ENCODE results near the gene CALCOCO1. TPM values are rescaled to one million over a fixed set of nuclear protein-coding genes. Genes with fewer than 3 reads are reported as not detected.
"Not testable (repeated sequence)": the region's sequence is repeated elsewhere in the genome, so short reads cannot be mapped to it uniquely, and the experiment has no call there.

The CALCOCO1 gene
- total RNA-seq, 5 donors from 2014 or later (not counting 1 experiment from before 2014, with no cell fraction given) = 118 to 162 (median 153) TPM

DNA sequence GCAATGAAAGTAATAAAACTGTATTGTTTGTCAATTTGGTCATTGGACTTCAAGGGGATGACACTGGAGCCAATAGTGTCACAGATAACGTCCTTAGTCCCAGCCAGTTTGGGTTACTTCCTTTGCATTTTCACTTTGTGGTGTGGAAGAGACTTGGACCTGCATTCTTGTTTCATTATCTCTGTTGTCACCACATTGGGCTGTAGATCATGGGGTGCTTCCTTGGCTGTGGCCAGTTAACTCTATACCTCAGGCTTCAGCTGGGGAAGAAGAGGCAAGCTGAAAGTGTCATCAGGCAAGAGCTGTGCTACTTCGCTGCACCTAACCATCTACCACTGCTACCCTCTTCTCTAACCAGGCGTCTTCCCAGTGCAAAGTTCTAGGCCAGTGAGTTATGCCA is 39.6 kb upstream of the CALCOCO1 start:
- no peaks in the 10 kb centered on the region for H3K9me3 Mint-ChIP-seq
- no CpG with 5 or more reads among the region's 3 CpGs for WGBS (ENCODE audit: insufficient coverage)
- no peaks in the 10 kb centered on the region for H3K36me3 Mint-ChIP-seq
- no peak for ATAC-seq (replicated peaks in 1 of 4)
- H3K4me1 Mint-ChIP-seq = no peaks in the 10 kb centered on the region
- H3K27me3 Mint-ChIP-seq = peaks cover 57 to 60% of the 10 kb centered on the region in 2 donors
- no peak overlapping the region for H3K4me3 ChIP-seq (ENCODE audit: control insufficient read depth in 1 of 2, extremely low read depth in 1 of 2, low read length in 1 of 2)
- no peaks in the 10 kb centered on the region for H3K4me1 ChIP-seq (ENCODE audit: control insufficient read depth in 1 of 2, extremely low read depth in 1 of 2, insufficient read depth in 2 of 2, low read length in 2 of 2)
- H3K27ac ChIP-seq (ENCODE audit: low read length) = no peak overlapping the region
- H3K27me3 ChIP-seq (replicated peaks in 1 of 2; ENCODE audit: control insufficient read depth in 2 of 2, extremely low read depth in 1 of 2, insufficient read depth in 2 of 2, low read length in 1 of 2) = peaks cover 15 to 31% of the 10 kb centered on the region in 2 experiments
- H3K27ac Mint-ChIP-seq = no peak overlapping the region
- no peak overlapping the region for H3K4me3 Mint-ChIP-seq
- H3K9me3 ChIP-seq = no peaks in the 10 kb centered on the region
- ChIA-PET CTCF (no interaction called here), POLR2A (no interaction called here)
- H3K36me3 ChIP-seq (ENCODE audit: control insufficient read depth in 2 of 2, extremely low read depth in 1 of 2, insufficient read depth in 1 of 2, low read length in 1 of 2) = no peaks in the 10 kb centered on the region
- no peak for DNase-seq

GRCh38 chr12:53765891-53766290 is 38.6 kb upstream of the CALCOCO1 start:
- peaks cover 58 to 60% of the 10 kb centered on the region in 2 donors for H3K27me3 Mint-ChIP-seq

DNA sequence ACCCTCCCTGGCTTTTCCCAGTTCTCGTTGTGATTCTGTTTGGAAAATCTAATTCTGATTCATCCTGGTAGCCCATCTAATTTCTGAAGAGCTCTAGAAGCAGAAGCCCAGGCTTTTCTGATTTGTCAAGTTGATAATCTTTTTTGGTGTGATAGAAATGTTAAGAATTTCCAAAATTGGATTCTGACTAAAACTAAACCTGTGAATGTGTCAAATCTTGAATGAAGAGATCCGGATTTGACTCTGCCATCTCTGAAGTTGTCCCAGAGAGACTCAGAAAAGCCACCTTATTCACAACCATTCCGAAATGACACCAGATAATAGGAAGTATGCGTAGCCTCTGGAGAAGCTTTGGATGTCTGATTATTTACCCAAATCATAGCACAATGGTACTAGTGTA is 37.4 kb upstream of the CALCOCO1 start:
- WGBS (ENCODE audit: insufficient coverage) = no CpG with 5 or more reads among the region's 4 CpGs
- H3K27me3 ChIP-seq (replicated peaks in 1 of 2; ENCODE audit: control insufficient read depth in 2 of 2, extremely low read depth in 1 of 2, insufficient read depth in 2 of 2, low read length in 1 of 2) = peaks cover 29 to 36% of the 10 kb centered on the region in 2 experiments
- H3K27ac ChIP-seq (ENCODE audit: low read length) = no peak overlapping the region
- H3K9me3 Mint-ChIP-seq = no peaks in the 10 kb centered on the region
- peaks cover 68 to 69% of the 10 kb centered on the region in 2 donors for H3K27me3 Mint-ChIP-seq
- DNase-seq (no peak), ATAC-seq (replicated peaks in 1 of 4) (no peak)
- H3K4me3 Mint-ChIP-seq = no peak overlapping the region
- no peaks in the 10 kb centered on the region for H3K9me3 ChIP-seq
- no peaks in the 10 kb centered on the region for H3K4me1 ChIP-seq (ENCODE audit: control insufficient read depth in 1 of 2, extremely low read depth in 1 of 2, insufficient read depth in 2 of 2, low read length in 2 of 2)
- H3K36me3 Mint-ChIP-seq = no peaks in the 10 kb centered on the region
- H3K4me3 ChIP-seq (ENCODE audit: control insufficient read depth in 1 of 2, extremely low read depth in 1 of 2, low read length in 1 of 2) = no peak overlapping the region
- no peaks in the 10 kb centered on the region for H3K4me1 Mint-ChIP-seq
- no peak overlapping the region for H3K27ac Mint-ChIP-seq
- POLR2A ChIA-PET = no interaction called here
- H3K36me3 ChIP-seq (ENCODE audit: control insufficient read depth in 2 of 2, extremely low read depth in 1 of 2, insufficient read depth in 1 of 2, low read length in 1 of 2) = no peaks in the 10 kb centered on the region
- CTCF ChIA-PET = interaction anchor here in 1 of 2 donors (0.6 to 0.9 kb wide), 2 partner anchors 7 to 64 kb away, joined by 3 read pairs; no protein-coding TSS in a partner anchor

More at GRCh38 chr12:53765891-53766290, 38.6 kb upstream of the CALCOCO1 start:
- Mint-ChIP-seq H3K36me3 (no peaks in the 10 kb centered on the region), H3K4me1 (no peaks in the 10 kb centered on the region), H3K9me3 (no peaks in the 10 kb centered on the region), H3K27ac (no peak overlapping the region), H3K4me3 (no peak overlapping the region)
- H3K27ac ChIP-seq (ENCODE audit: low read length) = no peak overlapping the region
- no peaks in the 10 kb centered on the region for H3K36me3 ChIP-seq (ENCODE audit: control insufficient read depth in 2 of 2, extremely low read depth in 1 of 2, insufficient read depth in 1 of 2, low read length in 1 of 2)
- 100% methylated on average over 1 of the region's 2 CpGs for WGBS (ENCODE audit: insufficient coverage)
- ChIA-PET CTCF (interaction anchor here in 1 of 2 donors (0.9 kb wide), 1 partner anchor 65 kb away, joined by 3 read pairs; no protein-coding TSS in a partner anchor), POLR2A (interaction anchor here in 1 of 2 donors (0.6 kb wide), 1 partner anchor 904 kb away, joined by 3 read pairs; no protein-coding TSS in a partner anchor)
- H3K9me3 ChIP-seq = no peaks in the 10 kb centered on the region
- H3K27me3 ChIP-seq (replicated peaks in 1 of 2; ENCODE audit: control insufficient read depth in 2 of 2, extremely low read depth in 1 of 2, insufficient read depth in 2 of 2, low read length in 1 of 2) = peaks cover 20 to 34% of the 10 kb centered on the region in 2 experiments
- H3K4me1 ChIP-seq (ENCODE audit: control insufficient read depth in 1 of 2, extremely low read depth in 1 of 2, insufficient read depth in 2 of 2, low read length in 2 of 2) = no peaks in the 10 kb centered on the region
- no peak overlapping the region for H3K4me3 ChIP-seq (ENCODE audit: control insufficient read depth in 1 of 2, extremely low read depth in 1 of 2, low read length in 1 of 2)
- DNase-seq (no peak), ATAC-seq (replicated peaks in 1 of 4) (no peak)

- H3K27ac ChIP-seq (ENCODE audit: low read length); DNase-seq; POLR2A ChIA-PET; H3K27ac Mint-ChIP-seq; H3K4me3 Mint-ChIP-seq; H3K36me3 ChIP-seq (ENCODE audit: control insufficient read depth in 2 of 2, extremely low read depth in 1 of 2, insufficient read depth in 1 of 2, low read length in 1 of 2); H3K9me3 ChIP-seq; ATAC-seq (replicated peaks in 1 of 4); H3K4me1 Mint-ChIP-seq; H3K36me3 Mint-ChIP-seq; CTCF ChIA-PET; H3K4me1 ChIP-seq (ENCODE audit: control insufficient read depth in 1 of 2, extremely low read depth in 1 of 2, insufficient read depth in 2 of 2, low read length in 2 of 2); H3K4me3 ChIP-seq (ENCODE audit: control insufficient read depth in 1 of 2, extremely low read depth in 1 of 2, low read length in 1 of 2); H3K9me3 Mint-ChIP-seq: not testable (repeated sequence)
- 80% methylated on average over 1 of the region's 3 CpGs for WGBS (ENCODE audit: insufficient coverage)
- H3K27me3 ChIP-seq (replicated peaks in 1 of 2; ENCODE audit: control insufficient read depth in 2 of 2, extremely low read depth in 1 of 2, insufficient read depth in 2 of 2, low read length in 1 of 2) = peaks cover 33 to 41% of the 10 kb centered on the region in 2 experiments
- H3K27me3 Mint-ChIP-seq = peaks cover 82 to 85% of the 10 kb centered on the region in 2 donors
Measured at GRCh38 chr12:53762793-53763192, 35.5 kb upstream of the CALCOCO1 start.

- Mint-ChIP-seq H3K9me3 (no peaks in the 10 kb centered on the region), H3K27ac (no peak overlapping the region), H3K4me3 (no peak overlapping the region), H3K36me3 (no peaks in the 10 kb centered on the region), H3K27me3 (peaks cover 72 to 77% of the 10 kb centered on the region in 2 donors), H3K4me1 (peaks cover 5 to 13% (median 9%) of the 10 kb centered on the region in 3 donors)
- no peak for ATAC-seq (replicated peaks in 1 of 4)
- Histone ChIP-seq H3K4me3 (ENCODE audit: control insufficient read depth in 1 of 2, extremely low read depth in 1 of 2, low read length in 1 of 2) (no peak overlapping the region), H3K9me3 (no peaks in the 10 kb centered on the region), H3K4me1 (ENCODE audit: control insufficient read depth in 1 of 2, extremely low read depth in 1 of 2, insufficient read depth in 2 of 2, low read length in 2 of 2) (peaks cover 0 to 14% of the 10 kb centered on the region in 2 experiments), H3K27me3 (replicated peaks in 1 of 2; ENCODE audit: control insufficient read depth in 2 of 2, extremely low read depth in 1 of 2, insufficient read depth in 2 of 2, low read length in 1 of 2) (peaks cover 28 to 51% of the 10 kb centered on the region in 2 experiments), H3K36me3 (ENCODE audit: control insufficient read depth in 2 of 2, extremely low read depth in 1 of 2, insufficient read depth in 1 of 2, low read length in 1 of 2) (no peaks in the 10 kb centered on the region), H3K27ac (ENCODE audit: low read length) (no peak overlapping the region)
- DNase-seq = no peak
- CTCF ChIA-PET = no interaction called here
- POLR2A ChIA-PET = no interaction called here
Measured at GRCh38 chr12:53761306-53761705, 34.1 kb upstream of the CALCOCO1 start.

DNA sequence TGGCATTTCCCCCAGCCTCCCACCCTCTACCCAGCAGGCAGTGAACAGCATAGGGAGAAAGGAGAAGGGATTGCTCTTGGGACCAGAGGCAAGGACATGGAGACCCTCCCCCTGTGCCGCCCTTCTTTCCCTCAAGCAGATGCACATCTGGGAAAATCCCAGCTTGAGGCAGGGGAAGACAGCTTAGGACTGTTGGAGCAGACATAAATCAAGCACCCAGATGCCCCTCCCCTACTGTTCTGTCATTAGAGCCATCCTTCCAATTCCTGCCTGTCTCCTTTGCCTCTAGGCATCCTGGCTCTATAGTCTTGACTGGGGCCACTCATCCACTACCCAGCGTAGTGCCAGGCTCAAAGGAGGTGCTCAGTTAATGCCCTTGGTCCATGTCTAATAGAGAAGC is 32.0 kb upstream of the CALCOCO1 start:
- Mint-ChIP-seq H3K27me3 (peaks cover 56 to 64% of the 10 kb centered on the region in 2 donors), H3K4me1 (peaks cover 5 to 21% (median 19%) of the 10 kb centered on the region in 3 donors), H3K9me3 (no peaks in the 10 kb centered on the region), H3K27ac (no peak overlapping the region), H3K4me3 (no peak overlapping the region), H3K36me3 (no peaks in the 10 kb centered on the region)
- ATAC-seq (replicated peaks in 1 of 4) = no peak
- no peak overlapping the region for H3K4me3 ChIP-seq (ENCODE audit: control insufficient read depth in 1 of 2, extremely low read depth in 1 of 2, low read length in 1 of 2)
- H3K4me1 ChIP-seq (ENCODE audit: control insufficient read depth in 1 of 2, extremely low read depth in 1 of 2, insufficient read depth in 2 of 2, low read length in 2 of 2) = peaks cover 2 to 14% of the 10 kb centered on the region in 2 experiments
- no peak for DNase-seq
- POLR2A ChIA-PET = no interaction called here
- H3K36me3 ChIP-seq (ENCODE audit: control insufficient read depth in 2 of 2, extremely low read depth in 1 of 2, insufficient read depth in 1 of 2, low read length in 1 of 2) = no peaks in the 10 kb centered on the region
- no peaks in the 10 kb centered on the region for H3K9me3 ChIP-seq
- H3K27me3 ChIP-seq (replicated peaks in 1 of 2; ENCODE audit: control insufficient read depth in 2 of 2, extremely low read depth in 1 of 2, insufficient read depth in 2 of 2, low read length in 1 of 2) = peaks cover 22 to 50% of the 10 kb centered on the region in 2 experiments
- CTCF ChIA-PET = no interaction called here
- no peak overlapping the region for H3K27ac ChIP-seq (ENCODE audit: low read length)
- WGBS (ENCODE audit: insufficient coverage) = 61% methylated on average over 2 of the region's 2 CpGs
